ENCODE measurements around the gene CILP2.

- TF ChIP-seq CTCF (IDR thresholded peaks at IDR 0.05) (no peak), EZH2 (IDR thresholded peaks at IDR 0.05) (no peak)
Measured at GRCh38 chr19:19493841-19494546, 44.1 kb upstream of the CILP2 start.

All from neural progenitor cell (in vitro differentiated cells).